GM19455 (cell line): Measurements from ENCODE around the gene GRM5.
"Not testable (repeated sequence)": the region's sequence is repeated elsewhere in the genome, so short reads cannot be mapped to it uniquely, and the experiment has no call there.

Experiments used
- ATAC-seq: cut with Tn5 transposase; IDR thresholded peaks from one replicate; pipeline ENCODE4 v1.9.1; 2021; ENCODE audit not compliant: unreplicated experiment

The GRM5 gene

DNA sequence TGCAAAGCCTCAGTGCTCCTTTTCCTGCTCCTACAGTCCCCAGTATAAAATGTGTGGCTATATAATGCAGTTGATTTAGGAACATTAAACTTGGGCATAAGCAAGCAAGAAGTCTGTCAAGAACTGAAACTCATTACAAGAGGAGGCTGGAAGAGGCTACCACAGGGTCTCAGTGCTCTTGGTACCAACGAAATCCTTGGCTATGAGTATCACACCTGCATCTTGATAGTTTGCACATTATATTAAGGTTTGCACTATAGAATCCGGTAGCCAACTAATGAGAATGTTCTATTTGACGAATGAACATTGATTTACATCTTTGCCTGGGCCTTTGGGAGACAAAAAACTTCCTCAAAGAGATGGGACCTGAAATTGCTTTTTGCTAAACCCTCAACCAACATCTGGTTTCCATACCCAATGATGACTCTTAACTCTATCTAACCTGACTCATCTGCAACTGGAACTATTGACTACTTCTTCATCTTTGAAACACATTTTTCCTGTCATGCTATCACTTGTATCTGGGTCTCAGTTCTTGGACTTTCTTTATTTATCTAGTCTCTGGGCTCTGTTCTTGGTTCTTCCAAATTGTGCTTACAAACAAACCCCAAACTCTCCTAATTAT is 521.0 kb downstream of the GRM5 start:
- ATAC-seq = peak; percentile 5

DNA sequence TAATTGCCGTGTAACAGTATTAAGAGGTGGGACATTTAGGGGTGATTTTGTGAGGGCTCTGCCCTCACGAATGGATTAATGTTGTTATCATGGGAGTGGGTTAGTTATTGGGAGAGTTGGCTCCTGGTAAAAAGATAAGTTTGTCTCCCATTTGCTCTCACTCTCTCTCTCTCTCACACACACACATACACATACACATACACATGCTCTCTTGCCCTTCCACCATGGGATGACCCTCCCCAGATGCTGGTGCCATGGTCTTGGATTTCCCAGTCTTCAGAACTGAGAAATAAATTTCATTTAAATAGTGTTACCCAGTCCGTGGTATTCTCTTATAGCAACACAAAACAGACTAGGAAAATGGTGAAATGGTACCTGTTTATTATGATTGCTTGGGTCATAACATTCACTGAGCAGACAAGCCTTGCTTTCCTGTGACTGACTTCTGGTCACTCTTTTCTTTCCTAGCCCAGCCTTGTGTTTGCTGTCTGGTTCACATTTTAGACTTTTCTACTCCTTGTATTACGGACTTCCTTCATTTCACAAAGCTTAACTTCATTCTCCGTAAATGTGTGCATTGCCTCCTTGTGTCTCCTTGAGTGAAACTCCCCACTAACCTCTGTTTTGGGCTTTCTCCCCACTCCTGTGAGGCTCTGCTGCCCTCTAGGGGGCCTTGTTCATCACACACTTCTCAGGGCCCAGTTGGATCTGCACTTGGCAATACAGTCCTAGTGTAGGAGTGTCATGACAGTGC is 521.7 kb downstream of the GRM5 start:
- peak; percentile 98 for ATAC-seq

DNA sequence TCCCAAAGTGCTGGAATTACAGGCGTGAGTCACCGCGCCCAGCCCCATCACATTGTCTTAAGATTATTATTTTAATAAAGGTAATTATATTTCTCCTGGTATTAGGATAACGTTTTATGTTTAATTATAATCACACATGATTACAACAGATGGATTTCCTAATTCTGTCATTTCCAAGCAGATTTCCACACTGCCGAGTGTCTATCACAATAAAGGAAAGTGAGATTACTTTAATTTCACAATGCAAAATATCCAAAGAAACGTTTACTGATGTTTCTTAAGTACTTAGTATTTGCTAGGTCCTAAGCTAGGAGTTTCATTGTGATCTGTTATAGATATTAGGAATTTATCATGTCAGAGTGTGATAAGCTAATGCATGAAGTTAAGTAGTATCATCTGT is 524.8 kb downstream of the GRM5 start:
- no peak for ATAC-seq

DNA sequence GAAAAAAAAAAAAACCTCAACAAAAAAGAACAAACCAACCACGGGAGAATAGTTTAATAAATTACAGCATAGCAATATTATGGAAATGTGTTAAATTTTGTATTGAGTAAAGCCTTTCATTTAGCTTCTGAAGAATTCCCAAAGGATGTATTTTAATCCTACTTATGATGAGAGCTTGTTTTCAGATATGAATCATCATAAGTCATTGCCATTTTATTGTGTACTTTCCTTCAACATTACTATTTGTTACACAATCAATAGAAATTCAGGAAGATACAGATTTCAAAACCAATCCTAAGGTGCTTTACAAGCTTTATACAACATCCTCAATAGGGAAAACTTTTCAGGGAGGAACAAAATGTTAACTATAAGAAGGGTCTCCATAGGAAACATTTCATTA is 527.7 kb downstream of the GRM5 start:
- ATAC-seq = no peak

DNA sequence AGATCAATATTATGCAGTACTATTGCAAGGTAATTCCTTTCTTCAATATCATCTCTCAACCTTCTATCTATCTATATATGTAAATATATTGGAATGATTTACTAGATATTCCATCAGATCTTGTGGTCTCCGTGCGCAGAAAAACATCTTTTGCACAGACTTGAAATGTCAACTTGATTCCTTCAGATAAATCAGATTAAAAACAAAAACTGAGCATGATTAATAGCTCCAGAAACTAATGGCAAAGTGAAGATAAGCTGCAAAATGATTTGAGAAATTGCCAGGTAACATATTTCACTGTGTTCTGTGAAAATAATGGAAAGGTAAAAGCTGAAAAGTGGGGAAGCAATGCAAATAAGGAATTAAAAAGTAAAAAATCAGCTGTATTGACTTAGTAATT is 528.2 kb downstream of the GRM5 start:
- ATAC-seq = no peak

DNA sequence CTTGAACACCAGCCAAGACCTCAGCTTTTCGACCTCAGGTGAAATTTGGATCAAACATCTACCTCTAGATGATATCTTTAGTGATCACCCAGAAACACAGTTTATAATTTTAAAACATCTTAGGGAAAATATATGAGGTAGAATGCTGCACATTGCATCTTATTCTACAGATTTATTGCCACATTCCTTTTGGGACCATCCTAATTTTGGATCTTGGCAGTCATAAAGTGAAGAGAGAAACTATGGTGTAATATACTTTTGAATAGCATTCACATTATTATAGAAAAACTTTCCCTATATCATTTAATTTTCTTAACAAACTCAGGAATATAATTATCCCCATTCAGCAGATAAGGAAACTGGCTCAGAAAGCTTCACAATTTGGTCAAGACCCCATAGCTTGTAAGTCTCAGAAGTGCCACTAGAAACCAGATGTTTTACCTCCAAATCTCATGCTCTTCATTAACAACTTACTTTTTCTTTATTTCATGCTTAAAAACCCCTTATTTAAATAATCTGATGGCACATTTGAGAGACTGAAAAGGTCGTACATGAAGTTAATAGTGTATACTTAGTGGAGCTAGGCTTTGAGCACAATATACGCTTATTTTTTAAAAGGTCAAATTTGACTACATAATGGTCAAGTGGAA is 529.0 kb downstream of the GRM5 start:
- no peak for ATAC-seq

DNA sequence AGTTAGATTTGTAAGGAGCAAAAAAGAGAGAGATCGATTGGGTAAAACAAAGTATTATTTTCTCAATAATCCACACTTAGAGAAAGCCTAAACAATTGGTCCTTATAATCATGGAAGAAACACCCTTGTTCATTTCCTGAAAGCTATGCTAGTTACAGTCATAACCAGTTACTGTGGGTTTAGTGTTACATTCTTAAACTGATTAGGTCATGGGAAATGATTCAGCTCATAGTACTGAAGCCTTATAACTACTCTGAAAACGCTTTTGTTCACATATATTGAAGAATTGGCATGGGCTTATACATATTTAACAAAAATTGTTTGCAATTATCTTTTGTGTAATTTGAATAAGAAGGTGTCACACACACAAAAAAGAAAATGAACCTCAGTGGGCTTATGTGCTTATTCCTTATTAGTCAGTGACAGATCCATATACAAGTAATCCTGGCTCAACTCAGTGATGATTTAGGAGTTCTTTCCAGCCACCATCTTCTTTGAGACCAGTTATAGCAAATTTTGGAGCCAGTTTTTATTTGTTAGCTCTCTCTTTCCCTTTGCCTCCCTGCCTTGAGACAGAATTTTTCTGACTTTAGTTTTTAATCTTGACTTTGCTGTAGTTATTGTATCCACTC is 529.8 kb downstream of the GRM5 start:
- ATAC-seq = no peak

DNA sequence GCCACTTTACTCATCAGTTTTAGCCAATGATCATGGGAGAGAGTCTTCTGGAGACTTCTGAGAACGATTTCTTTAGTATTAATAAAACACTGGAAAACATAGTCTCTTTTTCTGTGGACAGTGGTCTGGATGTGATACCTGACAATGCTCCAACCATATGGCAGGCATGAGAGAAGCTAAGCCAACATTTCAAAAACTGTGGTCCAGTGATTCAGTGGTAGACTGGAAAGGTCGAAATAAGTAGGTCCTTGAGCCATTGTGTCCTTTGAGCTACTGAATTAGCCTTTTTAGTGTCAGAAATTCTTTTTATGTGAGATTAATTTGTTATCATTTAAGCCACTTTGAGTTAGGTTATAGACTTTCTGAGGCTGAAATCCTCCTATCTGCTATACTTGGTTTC is 530.5 kb downstream of the GRM5 start:
- ATAC-seq = no peak

DNA sequence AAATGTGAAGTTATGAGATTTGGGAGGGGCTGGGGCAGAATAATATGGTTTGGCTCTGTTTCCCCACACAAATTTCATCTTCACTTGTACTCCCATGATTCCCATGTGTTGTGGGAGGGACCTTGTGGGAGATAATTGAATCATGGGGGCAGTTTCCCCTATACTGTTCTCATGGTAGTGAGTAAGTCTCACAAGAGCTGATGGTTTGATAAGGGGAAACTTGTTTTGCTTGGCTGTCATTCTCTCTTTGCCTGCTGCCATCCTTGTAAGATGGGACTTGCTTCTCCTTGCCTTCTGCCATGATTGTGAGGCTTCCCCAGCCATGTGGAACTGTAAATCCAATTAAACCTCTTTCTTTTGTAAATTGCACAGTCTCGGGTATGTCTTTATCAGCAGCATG is 531.1 kb downstream of the GRM5 start:
- not testable (repeated sequence) for ATAC-seq

DNA sequence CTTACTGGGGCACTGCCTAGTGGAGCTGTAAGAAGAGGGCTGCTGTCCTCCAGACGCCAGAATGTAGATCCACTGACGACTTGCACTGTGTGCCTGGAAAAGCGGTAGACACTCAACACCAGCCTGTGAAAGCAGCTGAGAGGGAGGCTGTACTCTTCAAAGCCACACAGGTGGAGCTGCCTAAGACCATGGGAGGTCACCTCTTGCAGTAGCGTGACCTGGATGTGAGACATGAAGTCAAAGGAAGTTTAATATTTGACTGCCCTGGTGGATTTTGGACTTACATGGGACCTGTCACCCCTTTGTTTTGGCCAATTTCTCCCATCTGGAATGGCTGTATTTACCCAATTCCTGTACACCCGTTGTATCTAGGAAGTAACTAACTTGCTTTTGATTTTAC is 531.6 kb downstream of the GRM5 start:
- no peak for ATAC-seq

DNA sequence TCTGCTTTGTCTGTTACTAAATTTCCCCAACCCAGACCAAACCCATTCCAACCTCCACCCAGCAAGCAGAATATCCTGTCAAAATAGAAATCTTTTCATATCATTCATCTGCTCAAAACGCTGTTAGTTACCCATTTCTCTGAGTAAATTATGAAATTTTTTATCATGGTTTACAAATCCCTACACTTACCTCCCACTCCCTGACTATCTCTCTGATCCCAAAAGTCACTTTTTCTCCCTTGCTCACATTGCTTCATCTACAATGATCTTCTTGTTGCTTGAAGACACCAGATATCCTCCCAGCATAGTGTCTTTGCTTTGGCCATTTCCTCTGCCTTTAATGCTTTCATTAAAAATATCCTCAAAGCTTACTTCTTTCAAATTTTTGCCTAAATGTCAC is 532.8 kb downstream of the GRM5 start:
- ATAC-seq = no peak

DNA sequence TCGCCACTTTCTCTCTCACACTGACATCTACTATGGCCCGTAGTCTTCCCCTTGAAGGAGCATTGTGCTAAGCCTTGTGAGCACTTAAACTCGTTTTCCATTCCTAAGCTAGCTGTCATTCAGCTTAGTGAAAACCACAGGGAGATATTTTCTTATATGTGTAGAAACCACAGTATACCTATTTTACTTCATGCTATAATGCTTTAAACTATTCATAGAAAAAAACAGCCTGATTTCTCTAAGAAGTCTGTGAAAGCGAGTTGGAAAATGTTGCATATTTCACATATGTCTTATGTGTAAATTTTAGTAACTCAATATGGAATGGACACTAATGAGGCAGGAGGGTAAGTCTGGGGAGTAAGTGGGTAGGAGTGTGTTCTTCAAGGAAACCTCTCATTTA is 534.0 kb downstream of the GRM5 start:
- no peak for ATAC-seq

DNA sequence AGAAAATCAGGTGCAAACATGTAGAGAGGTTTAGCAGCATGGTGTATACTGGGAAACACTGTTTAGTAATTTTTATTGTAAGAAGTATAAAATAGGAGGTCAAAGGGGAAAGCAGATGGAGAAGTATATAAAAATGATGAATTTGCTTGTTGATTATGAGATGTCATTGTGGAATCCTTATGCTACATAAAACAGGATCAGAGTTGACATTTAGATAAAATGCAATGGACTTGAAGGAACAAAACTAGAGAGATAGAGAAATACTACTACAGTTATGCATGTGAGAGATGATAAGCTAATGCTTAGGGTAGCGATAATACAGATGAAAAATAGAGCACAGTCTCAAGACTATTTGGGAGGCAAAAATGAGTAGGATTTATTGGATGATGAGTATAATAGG is 536.4 kb downstream of the GRM5 start:
- no peak for ATAC-seq

DNA sequence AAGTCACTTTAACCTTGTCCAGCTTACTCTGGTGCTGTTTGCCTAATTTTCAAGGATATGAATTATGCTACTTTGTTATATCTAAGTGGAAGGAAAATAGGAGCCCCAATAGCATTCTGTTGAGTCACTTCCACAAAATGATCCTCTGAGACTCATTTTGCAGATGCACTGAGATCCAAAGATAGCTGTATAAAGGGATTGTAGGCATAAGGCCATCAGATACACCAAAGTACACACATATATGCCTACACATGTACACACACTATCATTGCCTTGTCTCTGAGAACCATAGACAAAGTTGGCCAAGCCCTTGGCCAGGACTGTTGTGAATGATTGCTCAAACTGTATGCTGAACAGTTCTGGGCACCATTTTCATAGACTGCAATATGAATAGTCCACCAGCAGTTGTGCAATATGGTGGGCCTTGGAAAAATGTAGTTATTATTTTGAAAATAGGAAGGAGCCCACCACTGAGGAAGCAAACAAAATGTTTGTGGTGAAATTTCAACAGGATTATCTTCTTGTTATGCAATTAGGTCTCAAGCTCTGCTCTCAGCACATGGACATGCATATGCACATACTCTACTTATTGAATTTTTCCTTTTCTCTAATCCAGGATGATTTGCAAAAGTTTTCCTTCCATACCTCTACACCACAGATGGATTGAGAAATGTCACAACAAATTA is 542.3 kb downstream of the GRM5 start:
- no peak for ATAC-seq

DNA sequence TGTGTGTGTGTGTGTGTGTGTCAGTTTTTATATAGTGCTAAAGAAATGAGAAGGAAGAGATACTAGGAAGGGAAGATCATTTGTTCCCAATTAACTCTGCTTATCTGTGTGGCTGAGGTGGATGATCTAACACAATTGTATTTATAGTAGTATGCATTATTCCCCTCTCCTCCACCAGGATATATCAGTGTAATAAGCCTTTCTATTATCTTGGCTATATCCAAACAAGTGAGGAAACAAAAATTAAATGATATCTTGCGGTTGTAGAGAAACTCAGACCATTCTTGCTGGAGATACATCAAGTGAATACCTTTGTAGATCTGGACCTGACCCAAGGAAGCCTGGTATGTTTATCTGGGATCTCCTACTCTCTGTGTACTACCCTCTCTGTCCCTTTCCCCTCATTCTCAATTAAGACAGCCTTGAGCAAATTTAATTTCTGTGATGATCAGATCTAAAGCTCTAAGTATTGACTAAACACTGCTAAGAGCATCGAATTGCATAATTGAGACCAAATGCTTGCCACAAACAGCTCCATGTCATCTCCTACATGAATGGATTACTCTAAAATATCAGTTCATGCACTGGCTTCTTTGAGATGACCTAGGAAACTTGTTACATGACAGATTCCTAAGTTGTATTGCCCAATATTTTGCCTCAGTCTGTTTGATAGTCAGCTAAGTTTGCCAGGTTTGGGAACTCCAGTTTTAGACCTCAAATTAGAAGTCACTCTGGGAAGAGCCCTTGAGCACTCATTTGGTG is 543.0 kb downstream of the GRM5 start:
- no peak for ATAC-seq

DNA sequence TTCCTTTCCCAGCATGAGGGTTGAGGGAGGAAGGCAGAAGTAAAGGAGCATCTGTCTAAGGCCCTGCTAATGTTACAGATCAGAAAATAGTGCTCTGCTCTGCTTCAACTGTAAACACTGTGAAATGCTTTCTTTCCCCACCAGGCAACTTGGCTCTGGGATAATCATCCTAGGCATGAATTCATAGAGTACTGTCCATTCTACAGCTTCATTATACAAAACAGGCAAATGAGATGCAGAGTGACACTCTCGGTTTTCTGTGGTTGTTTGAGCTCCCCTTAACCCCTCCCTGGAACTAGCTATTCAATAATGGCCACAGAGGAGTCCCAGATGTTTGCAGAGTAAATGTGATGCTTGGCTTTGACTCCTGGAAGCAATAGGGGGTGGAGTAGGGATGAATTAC is 544.0 kb downstream of the GRM5 start:
- ATAC-seq = no peak

DNA sequence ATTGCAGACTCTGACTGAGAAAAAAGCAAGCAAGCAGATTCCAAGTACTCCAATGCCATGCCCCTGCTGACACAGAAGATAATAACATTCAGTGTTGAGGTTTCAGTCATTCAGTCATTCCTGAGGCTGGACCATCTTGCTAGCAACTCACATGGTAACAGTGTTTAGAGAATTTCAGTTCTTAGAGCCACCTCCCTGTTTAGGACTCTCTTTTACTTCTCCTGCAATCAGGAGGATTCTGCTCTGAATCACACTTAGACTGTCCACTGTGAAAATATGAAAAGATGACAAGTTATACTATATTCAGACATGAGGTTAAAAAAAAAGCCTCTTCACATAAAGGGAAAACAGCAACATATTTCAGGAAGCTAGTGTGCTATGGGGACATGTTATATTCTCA is 544.4 kb downstream of the GRM5 start:
- ATAC-seq = no peak

DNA sequence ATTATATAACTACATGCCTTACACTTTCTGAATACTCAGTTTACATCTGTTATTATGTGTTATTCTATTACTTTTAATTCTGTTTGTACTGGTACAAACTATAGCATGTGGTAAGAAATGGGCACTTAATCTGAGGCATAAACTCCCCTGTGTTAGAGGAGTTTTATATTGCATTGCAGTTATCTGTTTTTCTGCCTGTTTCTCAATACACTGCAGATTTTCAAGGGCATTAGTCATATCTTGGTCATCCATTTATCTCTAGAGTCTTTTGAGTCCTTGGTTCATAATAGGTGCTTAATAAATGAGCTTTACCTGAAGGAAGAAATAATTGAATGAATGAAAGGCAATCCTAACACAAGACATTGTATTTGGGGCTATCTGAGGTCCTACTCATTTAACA is 545.4 kb downstream of the GRM5 start:
- no peak for ATAC-seq

DNA sequence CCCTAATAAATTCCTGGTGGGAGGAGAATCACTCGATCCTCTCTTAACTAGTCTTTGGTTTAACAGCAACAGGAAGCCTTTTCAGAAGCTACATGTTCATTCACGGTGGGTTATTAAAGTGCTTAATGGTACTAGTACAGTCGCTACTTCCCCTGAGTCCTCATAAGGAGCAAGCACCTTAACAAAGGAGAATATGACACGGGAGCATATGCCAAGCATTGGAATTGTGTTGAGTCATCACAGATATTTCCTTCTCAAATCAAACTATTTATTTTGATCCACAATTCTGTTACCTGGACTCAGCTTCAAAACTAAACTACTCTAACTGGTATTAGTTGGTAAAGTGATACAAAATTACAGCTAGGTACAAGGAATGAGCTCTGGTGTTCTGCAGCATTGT is 550.8 kb downstream of the GRM5 start:
- no peak for ATAC-seq

DNA sequence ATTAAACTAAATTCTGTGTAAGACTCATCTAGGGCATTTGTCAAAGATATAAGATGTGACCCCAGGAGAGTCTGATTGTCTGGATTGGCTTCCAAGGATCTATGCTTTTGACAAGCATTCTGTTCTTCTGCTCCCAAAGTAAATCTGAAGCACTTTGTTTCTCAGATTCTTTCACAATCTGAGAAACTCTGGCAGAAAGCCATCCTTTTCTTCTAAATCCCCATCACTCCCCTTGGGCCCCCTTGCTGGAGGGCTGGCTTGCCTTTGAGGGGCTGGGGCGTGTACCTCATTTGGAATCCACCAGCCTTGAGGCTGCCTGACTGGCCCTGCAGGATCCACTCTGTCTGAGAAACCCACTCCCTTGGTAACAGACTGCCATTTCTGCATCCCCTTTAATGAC is 554.8 kb downstream of the GRM5 start:
- no peak for ATAC-seq
